ENCODE data around the gene PLXNA1.

GRCh38 chr3:126988451-126989021 is 5.6 kb downstream of the PLXNA1 start:
- TF ChIP-seq EZH2phosphoT487 (IDR thresholded peaks at IDR 0.05; ENCODE audit: borderline replicate concordance, low read depth) (no peak), JUND (IDR thresholded peaks at IDR 0.05) (no peak), CTCF (IDR thresholded peaks at IDR 0.05) (no peak), TEAD4 (IDR thresholded peaks at IDR 0.05; ENCODE audit: borderline replicate concordance, insufficient read depth) (no peak), EP300 (IDR thresholded peaks at IDR 0.05; ENCODE audit: borderline replicate concordance in 1 of 2, low read depth in 1 of 2, low read length in 1 of 2) (no peak), TAF1 (IDR thresholded peaks at IDR 0.05; ENCODE audit: borderline replicate concordance, low read depth, low read length) (no peak), PBX3 (IDR thresholded peaks at IDR 0.05) (no peak), MXI1 (IDR thresholded peaks at IDR 0.05; ENCODE audit: low read depth, low read length) (no peak), RXRA (IDR thresholded peaks at IDR 0.05; ENCODE audit: borderline replicate concordance, low read depth) (no peak), REST (IDR thresholded peaks at IDR 0.05; ENCODE audit: low read depth, low read length) (no peak), USF2 (IDR thresholded peaks at IDR 0.05; ENCODE audit: borderline replicate concordance, low read depth, low read length) (no peak), POLR2AphosphoS5 (IDR thresholded peaks at IDR 0.05; ENCODE audit: low read depth, low read length) (no peak), CHD2 (IDR thresholded peaks at IDR 0.05; ENCODE audit: low read length, partially characterized antibody) (no peak), TCF12 (IDR thresholded peaks at IDR 0.05) (no peak)

Measured in SK-N-SH (cell line).